ENCODE measurements around the gene NHEJ1. TPM values are rescaled to one million over a fixed set of nuclear protein-coding genes. Genes with fewer than 3 reads are reported as not detected.

Gene NHEJ1
- polyA plus RNA-seq, 3 donors, result 19.5 to 22.6 (median 20.4) TPM

DNA sequence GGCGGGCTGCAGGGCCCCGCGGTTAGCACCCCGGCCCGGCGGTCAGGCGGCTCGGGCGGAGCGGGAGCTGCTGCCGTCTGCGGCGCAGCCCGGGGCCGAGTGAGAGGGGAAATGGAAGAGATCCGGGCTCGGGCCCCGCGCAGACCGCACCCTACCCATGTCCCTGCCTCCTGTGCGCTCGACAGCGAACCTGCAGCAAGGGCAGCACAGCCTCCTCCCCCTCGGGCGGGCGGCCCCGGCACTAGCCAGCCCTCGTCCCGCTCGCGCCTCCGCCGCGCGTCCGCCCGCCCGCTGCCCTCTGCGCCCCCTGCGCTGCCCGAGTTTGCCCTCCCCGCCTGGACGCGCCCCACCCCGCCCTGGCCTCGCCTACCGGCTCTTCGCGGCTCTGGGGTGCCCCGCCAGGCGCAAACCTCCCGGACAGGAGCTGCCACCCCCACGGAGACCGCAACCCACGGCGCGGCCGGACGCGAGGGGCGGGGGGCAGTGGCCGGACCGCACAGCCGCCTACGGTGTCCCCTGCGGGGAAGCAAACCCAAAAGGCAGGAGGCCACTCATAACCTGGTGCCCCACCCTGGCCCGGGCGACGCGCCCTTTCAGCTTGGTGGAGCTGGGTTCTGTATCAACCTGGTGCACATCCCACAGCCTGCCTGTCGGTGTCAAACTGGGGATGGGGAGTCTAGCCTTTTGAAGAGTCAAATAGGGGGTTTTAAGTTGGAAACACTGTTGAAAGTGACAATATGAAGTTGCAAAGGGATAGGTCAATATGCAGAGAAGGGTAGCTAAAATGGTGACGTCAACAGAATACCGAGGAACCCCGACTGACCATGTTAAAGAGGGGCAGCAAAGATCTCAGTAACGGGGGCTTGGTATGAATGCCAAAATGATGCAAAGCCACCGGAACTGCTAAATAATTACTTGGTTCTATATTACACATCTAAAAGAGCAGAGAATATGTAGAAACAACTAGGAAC lies 99.5 kb downstream of the NHEJ1 start, which contains the start of gene IHH:
Gene IHH, minus strand, starts transcription at position 101 of the 971 bp plus-strand sequence. CDS start 454 bp downstream, outside the sequence.
- no peak for DNase-seq (ENCODE audit: low read depth in 3 of 3, low spot score in 2 of 3)

DNA sequence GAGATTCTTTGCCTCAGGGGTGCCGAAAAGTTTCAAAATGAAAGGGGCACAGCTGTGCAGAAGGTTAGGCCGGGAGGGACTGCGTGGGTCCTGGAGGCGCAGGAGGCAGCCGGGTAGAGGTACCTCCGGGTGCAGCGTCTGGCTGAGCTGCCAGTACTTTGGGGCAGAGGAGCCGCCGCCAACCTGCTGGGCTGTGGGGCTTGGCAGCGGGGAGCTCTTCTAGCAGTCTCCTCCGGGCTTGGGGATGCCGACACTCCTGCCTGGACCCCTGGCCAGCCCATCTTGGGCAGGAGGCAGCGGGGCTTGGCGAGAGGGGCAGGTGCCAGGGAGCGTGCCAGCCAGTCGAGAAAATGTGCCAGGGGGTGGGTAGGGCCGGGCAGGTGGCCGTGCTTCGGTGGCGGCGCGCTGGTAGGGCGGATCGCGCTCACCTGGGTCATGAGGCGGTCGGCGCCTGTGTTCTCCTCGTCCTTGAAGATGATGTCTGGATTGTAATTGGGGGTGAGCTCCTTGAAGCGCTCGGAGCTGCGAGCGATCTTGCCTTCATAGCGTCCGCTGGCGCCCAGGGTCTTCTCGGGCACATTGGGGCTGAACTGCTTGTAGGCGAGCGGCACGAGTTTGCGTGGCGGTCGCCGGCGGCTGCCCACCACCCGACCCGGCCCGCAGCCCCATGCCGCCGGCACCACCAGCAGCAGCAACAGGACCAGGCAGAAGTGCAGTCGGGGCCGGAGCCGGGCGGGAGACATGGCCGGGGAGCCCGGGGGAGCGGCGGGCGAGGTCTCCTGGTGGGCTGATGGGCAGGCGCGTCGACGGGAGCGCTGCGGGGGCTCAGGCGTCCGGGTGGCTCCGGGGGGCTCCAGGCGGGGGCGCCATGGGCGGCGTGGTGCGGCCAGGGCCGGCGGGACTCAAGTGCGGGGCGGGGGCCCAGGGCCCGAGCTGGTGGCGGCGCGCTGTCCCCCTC lies 100.6 kb downstream of the NHEJ1 start:
- no peak for DNase-seq (ENCODE audit: low read depth in 3 of 3, low spot score in 2 of 3)

DNA sequence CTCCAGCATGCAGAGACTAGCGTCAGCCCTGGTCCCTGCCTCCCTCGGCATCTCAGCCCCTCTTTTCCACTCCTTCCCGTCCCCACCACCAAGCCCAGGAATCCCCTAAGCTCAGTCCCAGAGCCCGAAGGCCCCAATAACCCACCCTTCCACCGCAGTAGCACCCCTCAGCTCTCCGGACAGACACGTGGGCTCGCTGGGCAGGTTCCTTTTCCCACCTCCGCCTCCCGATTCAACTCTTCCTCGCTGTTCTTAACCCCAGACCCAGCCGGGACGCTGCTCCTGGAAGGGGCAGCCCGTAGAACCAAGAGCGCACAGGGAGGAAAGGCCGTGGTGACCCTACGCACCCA lies 101.3 kb downstream of the NHEJ1 start:
- DNase-seq (ENCODE audit: low read depth in 3 of 3, low spot score in 2 of 3), result no peak

DNA sequence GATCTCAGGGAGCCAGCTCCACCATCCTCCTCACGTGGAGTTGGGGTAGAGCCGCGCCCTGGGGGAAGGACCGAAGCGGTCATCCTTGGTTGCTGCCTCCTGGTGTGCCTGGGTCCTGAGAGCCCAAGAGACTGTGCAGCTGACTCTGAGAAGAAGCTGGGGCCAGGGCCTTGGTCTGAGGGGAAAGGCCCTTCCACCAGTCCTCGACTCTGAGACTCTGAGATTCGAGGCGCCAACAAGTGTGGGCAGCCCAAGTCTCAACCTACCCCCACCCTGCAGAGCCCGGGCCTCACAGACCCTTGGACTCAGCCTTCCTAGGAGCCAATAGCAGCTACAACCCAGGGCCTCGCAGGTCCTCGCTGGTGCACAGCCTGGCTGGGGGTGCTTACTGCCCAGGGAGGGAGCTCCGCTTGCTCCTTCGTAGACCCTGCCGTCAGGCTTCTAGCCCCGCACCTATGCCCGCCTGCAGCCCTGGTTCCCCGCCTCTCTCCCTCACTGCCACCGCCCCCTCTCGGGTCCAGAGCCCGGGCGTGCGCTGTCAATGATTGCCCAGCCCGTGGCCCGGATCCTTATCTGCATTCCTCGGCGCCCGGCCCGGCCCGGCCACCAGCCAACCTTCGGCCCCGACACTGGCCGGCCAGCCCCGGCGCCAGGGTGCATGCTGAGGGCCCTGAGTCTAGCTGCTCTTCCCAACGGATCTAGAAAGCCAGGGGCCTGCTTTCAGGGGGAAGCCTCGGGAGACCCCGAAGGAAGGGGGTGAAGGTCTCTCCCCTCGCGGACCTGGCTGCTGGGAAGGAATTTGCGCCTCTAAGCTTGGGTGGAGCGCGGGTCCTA lies 101.9 kb downstream of the NHEJ1 start:
- DNase-seq (ENCODE audit: low read depth in 3 of 3, low spot score in 2 of 3), result no peak

DNA sequence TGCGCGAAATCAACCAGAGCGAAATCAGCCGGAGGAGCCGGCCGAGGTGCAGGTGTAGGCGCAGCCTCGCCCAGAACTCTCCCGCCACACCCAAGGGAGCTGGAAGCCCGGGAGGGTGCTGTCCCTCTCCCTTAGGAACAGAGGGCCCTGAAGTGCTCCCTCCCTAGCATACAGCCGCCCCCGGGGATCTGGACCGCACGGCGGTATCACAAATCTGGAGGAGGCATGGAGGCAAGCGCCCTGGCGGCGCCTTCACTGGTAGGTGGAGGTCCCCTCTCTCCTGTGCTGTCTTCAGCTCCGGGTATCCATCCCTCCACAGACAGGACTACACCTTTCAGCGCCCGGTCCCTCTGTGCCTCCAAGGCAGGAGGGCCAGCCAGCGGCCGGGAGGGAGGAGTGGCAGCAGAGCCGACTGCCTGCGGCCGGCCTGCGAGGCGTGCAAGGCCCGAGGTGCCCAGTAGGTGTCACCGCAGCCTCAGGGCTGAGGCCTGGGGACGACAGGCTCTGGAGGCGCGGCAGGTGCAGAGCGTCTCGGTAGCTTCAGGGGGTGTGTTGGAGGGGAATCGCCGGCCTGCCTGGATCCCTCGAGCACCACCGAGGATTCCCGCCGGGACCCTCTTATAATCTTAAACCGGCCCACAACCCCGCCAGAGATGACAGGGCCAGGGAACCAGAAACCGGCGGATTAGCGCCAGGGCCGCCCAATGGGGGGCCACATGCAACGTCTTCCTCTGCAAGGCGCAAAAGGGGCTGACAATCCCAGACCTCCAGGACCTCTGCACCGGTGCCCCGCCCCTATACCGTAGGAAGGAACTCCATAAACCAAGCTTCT lies 102.7 kb downstream of the NHEJ1 start:
- DNase-seq (ENCODE audit: low read depth in 3 of 3, low spot score in 2 of 3), result no peak

DNA sequence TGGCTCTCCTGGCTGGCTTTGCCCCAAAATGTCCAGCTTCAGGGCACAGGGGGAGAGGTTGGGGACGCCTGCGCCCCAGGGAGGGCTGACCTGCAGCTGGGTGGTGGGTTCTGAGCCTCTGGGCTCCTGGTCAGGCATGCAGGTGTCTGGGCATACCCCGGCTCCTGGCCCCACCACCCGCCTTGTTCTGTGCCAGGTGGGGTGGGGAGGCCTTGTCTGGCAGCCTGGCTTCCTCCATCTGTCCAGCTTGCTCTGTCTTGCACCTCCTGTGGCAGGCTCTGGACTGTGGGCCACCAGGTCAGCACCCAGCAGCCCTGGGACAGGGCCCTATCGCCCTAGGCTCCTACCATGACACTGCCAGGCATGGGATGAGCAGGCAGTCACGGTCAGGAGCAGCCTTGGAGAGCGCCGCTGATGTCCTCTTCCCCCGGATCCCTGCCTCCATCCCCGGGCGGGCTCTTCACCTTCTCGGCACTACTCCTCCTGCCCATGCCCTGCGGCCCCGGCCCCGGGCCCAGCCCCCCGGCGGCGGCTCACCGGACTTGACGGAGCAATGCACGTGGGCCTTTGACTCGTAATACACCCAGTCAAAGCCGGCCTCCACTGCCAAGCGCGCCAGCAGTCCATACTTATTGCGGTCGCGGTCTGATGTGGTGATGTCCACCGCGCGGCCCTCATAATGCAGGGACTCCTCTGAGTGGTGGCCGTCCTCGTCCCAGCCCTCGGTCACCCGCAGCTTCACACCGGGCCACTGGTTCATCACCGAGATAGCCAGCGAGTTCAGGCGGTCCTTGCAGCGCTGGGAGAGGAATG lies 103.5 kb downstream of the NHEJ1 start:
- DNase-seq (ENCODE audit: low read depth in 3 of 3, low spot score in 2 of 3), result no peak

DNA sequence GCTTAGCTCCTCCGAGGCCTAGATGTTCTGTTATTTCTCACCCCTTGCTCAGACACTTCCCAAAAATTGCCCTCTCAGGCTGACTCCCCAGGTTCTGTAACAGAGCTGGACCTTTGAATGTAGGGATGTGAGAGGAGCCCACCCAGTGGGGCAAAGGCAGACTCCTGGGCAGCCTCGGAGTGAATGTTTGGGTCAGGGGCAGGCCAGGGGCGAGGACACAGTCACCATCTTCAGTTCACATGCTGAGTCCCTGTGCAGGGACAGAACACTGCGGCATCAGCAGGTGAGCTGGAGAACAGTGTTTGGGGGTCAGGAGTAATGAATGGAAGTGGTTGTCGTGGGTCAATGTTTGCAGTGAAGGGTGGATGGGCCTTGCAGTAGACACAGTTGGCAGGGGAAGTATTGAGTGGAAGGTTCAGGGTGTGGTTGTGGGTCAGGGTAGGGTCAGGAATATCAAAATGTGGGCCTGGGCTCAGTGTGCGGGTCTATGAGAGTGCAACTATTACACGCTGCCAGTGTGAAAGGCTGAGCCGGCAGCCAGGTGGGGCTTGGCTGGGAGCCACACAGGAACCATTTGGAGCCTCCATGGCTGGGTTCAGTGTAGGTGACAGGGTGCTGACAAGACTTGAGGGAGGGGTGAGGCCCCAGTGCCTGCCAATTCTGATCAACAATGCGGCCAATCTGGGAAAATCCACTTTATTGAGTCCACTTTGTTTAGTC lies 104.3 kb downstream of the NHEJ1 start:
- DNase-seq (ENCODE audit: low read depth in 3 of 3, low spot score in 2 of 3), result no peak

DNA sequence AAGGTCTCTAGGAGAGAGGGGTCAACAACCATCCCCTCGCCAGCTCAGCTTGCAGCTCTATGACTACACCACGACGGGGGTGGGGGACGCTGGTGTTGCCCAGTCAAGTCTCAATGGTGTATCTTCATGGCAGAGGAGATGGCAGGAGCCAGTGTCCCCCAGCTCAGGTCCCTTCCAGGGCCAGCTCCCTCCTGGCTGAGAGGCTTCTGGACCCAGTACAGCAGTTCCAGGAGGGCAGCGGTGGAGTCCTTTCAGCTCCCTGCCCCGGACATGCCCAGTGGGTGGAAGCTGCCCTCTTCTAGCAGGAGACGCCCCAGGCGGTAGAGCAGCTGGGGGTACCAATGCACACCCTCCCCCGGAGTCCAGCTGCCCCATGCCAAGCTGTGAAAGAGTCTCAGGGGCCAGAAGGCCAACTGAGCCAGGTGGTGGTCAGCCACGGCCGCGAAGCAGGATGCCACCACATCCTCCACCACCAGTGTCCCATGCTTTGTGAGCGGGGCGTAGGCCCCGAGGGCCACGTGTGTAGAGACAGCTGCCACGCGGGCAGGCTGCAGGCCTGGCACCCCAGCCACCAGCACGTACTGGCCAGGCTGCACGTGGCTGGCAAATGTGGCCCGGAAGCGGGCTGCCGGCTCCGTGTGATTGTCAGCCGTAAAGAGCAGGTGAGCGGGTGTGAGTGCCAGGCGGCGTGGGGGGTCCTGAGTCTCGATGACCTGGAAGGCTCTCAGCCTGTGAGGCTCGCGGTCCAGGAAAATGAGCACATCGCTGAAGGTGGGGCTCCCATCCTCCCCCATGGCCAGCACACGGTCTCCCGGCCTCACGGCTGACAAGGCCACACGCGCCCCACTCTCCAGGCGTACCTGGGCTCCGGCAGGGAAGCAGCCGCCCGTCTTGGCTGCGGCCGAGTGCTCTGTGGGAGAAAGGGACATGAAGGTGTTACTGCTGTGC lies 105.4 kb downstream of the NHEJ1 start:
- no peak for DNase-seq (ENCODE audit: low read depth in 3 of 3, low spot score in 2 of 3)

DNA sequence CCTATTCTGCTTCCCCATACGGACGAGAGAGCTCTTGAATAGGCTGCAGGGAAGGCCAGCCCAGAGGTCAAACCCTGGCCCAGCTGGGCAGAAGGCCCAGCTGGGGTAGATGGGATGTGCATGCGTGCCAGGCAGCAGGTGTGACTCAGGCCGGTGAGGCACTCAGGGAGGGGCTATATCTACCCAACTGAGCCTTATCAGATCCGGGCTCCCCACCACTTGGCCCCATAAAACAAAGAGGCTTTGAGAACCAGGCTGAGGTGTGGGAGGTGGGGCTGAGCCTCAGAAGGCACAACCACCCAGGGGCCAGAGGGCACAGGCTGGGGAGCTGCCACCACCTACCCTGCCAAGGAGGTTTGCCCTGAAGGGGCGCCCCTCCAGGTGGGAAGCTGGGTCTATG lies 111.3 kb downstream of the NHEJ1 start:
- no peak for DNase-seq (ENCODE audit: low read depth in 3 of 3, low spot score in 2 of 3)

DNA sequence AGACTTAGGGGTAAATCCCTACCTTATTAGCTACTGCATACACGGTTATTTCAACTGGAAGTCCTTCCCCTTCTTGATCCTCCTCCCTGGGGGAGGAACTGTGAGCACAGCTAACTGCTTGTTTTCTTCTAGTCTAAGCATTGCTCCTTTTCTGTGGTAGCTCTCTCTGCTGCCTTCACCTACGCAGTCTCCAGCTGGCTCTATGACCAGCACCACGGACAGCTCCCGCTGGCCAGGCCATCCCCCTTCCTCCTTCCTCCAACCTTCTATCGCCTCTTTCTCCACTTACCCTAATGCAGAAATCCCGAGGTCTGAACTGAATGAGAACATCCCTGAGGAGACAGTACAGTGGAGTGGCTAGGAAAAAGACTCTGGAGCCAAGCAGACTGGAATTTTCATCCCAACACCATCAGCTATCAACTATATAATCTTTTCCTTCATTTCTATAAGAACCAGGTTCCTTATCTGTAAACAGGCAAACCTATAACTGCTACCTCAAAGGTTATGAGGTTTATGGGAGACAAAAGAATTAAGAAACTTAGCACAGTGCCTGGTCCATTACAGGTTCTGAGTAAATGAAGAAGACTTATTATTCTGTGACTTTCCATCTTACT lies 114.6 kb downstream of the NHEJ1 start:
- peak in 2 of 3 donors; percentile 54 to 59 for DNase-seq (ENCODE audit: low read depth in 3 of 3, low spot score in 2 of 3)

DNA sequence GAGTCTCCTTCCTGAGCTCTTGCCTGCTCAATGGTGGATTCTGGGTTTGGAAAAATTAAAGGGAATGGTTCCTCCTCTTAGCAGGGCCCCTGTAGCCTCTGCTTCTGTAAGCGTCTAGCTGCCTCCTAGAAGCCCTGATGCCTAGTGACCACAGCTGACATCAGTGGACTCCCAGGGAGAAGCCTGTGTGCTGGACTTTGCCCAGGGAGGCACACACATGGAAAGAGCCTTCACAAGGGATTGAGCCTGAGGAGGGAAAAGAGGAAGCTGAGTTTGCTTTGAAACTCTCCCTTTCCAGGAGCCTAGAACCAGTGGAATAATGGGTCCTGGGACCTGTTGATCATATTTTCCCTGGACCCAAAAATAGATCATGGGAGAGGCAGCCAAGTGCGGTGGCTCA lies 117.9 kb downstream of the NHEJ1 start:
- no peak for DNase-seq (ENCODE audit: low read depth in 3 of 3, low spot score in 2 of 3)

DNA sequence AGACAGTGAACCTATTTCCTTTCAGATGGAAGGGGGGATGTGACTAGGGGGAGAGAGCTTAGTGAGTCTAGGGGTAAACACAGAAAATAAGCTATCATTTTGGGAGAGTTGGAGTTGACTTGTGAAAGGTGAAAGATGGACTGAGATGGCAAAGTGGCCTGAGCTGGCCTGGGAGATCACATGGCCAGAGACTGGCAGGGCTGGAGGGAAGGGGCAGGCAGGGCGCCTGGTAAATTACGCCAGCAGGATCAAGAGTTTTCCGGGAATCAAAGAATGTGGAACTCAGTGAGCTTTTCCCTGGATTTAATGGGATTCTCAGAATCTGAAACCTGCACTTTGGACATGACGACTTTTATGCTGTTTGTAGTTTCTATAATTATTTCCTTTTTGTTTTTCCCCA lies 118.5 kb downstream of the NHEJ1 start:
- DNase-seq (ENCODE audit: low read depth in 3 of 3, low spot score in 2 of 3), result no peak

DNA sequence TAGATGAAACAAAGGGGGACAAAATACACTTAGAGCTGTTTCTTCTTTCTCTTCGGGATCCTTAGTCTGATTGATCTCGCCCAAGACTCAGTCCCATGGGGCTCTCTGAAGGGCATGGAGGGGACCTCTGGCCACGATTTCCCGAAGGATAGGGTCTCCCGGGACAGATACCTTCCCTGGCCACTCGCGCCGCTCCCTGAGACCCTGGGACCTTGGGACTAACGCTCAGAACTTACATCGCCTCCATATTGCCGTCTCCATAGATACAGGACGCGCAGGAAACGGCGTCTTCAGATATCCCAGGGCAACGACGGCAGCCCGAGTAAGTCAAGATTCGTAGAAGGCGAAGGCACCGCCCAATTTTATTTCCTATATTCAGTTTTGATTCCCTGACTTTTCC lies 119.4 kb downstream of the NHEJ1 start, which contains the start of gene CFAP65:
Gene CFAP65, minus strand, starts transcription at position 265 of the 400 bp plus-strand sequence. CDS start 2,468 bp downstream, outside the sequence.
- DNase-seq (ENCODE audit: low read depth in 3 of 3, low spot score in 2 of 3), result no peak

DNA sequence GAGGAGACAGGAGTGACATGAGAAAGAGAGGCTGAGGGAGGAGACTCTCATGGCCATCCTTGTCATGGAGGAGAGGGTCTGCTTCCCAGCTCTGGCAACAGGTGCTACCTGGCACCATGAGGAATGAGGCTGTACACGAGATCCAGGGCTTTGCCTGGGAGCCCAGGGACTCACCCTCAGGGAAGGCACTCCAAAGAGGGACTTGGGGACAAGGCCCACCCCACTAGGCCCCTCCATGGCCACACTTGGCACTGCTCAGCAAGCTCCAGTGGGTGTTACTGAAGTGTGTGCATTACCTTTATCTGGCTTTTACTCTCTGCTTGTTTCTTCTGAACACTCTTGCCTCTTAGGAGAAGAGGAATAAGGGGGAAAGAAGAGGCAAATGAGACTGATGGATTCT lies 122.0 kb downstream of the NHEJ1 start:
- DNase-seq (ENCODE audit: low read depth in 3 of 3, low spot score in 2 of 3), result no peak

DNA sequence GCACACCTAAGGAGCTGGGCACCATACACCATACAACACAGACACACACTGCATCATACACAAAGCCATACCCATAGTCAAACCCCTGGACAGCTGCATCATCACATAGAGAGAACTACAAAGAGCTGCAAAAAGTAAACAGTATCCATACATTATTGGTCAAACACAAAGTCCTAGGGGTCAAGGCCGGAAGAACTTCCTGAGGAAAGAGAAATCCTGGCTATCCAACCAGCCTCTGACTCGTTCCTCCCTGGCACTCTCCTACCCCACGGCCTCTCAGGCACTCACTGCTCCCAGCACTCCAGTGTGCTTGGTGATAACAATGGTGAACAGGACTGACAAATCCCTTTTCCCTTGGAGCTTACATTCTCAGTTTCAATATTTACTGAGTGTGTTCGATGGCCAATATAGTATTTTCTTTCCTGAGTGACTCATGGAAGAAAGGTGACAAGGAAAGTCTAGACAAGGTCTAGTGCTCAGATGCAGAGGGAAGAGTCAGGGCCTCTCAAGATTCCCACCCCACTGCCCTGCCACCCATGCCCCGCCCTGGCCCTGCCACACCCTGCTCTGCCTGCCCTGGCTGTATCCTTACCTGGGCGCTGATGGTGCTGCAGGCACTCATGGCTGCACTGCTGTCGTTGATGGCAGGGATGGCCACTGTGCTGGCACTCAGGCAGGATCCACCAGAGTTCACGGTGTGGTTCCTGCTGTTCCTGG lies 122.7 kb downstream of the NHEJ1 start:
- DNase-seq (ENCODE audit: low read depth in 3 of 3, low spot score in 2 of 3), result no peak

DNA sequence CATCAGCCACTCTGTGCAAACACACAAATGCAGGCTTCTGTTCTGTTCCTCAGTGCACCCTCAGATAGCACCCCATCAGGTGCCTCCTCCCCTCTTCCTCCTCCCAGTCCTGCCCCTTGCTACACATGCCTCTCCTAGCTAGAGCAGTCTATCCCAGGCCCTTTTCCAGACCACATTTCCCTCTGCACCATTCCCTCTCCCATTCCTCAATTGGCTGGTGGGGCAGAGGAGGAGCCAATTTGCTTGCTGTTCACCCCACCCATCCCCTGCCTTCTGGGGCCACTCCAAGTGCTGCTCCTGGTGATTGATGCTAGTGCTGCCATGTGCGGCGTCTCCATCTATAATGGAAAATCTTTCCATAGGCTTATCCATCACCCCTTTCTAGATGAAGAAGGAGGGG lies 124.7 kb downstream of the NHEJ1 start:
- no peak for DNase-seq (ENCODE audit: low read depth in 3 of 3, low spot score in 2 of 3)

All from right renal cortex interstitium (tissue), 3 donors.